Endodermal cell (in vitro differentiated cells): Measurements from ENCODE around the gene GDF11. TPM values are rescaled to one million over a fixed set of nuclear protein-coding genes. Genes with fewer than 3 reads are reported as not detected.

ENCODE experiments used
- DNase-seq: peaks from one replicate; pipeline ENCODE4 v3.0.0-alpha.2; 2017
- H3K27ac ChIP-seq: 2 replicates; pipeline ENCODE4 v1.5.1; 2013; ENCODE audit warnings: mild to moderate bottlenecking, low read depth, low read length, moderate library complexity
- H3K27me3 ChIP-seq: 2 replicates; pipeline ENCODE4 v1.6.1; 2013; ENCODE audit warnings: mild to moderate bottlenecking, low read length, moderate library complexity; ENCODE audit not compliant: insufficient read depth, control insufficient read depth, poor library complexity, severe bottlenecking
- H3K36me3 ChIP-seq: 2 replicates; pipeline ENCODE4 v1.7.0; 2013; ENCODE audit warnings: mild to moderate bottlenecking, low read length, moderate library complexity; ENCODE audit not compliant: control insufficient read depth, insufficient read depth
- H3K4me1 ChIP-seq: one replicate; pipeline ENCODE4 v1.7.0; 2013; ENCODE audit warnings: low read length; ENCODE audit not compliant: control insufficient read depth, insufficient read depth
- H3K4me3 ChIP-seq: 2 replicates; pipeline ENCODE4 v1.5.1; 2013; ENCODE audit warnings: mild to moderate bottlenecking, low read length, moderate library complexity
- H3K9ac ChIP-seq: 2 replicates; pipeline ENCODE4 v1.6.1; 2013; ENCODE audit warnings: mild to moderate bottlenecking, low read length, moderate library complexity; ENCODE audit not compliant: poor library complexity, severe bottlenecking; ENCODE audit errors: extremely low read depth
- H3K9me3 ChIP-seq: 2 replicates; pipeline ENCODE4 v1.6.1; 2013; ENCODE audit warnings: mild to moderate bottlenecking, low read length, moderate library complexity; ENCODE audit not compliant: control insufficient read depth
- H3K27ac Mint-ChIP-seq: 2 replicates; pipeline ENCODE4 v1.8.0; 2020; ENCODE audit warnings: mixed read lengths
- H3K27me3 Mint-ChIP-seq: 2 replicates; pipeline ENCODE4 v1.8.0; 2021; ENCODE audit warnings: mild to moderate bottlenecking, mixed read lengths; ENCODE audit not compliant: insufficient read depth
- H3K36me3 Mint-ChIP-seq: 2 replicates; pipeline ENCODE4 v1.8.0; 2020; ENCODE audit warnings: low read depth, mixed read lengths
- H3K4me1 Mint-ChIP-seq: 2 replicates; pipeline ENCODE4 v1.8.0; 2020; ENCODE audit warnings: mixed read lengths
- H3K4me3 Mint-ChIP-seq: 2 replicates; pipeline ENCODE4 v1.8.0; 2020; ENCODE audit warnings: mild to moderate bottlenecking, moderate library complexity, mixed read lengths
- H3K9me3 Mint-ChIP-seq: 2 replicates; pipeline ENCODE4 v1.8.0; 2020; ENCODE audit warnings: mild to moderate bottlenecking, mixed read lengths
- CTCF ChIP-seq: fragments of 200-600 bp; sonication (generic); conservative IDR thresholded peaks from 2 replicates; pipeline ENCODE4 v1.5.0; 2021; ENCODE audit warnings: antibody characterized with exemption, mild to moderate bottlenecking
- WGBS, 2 experiments: methylation state at CpG; one replicate each; pipeline versions ENCODE4 v1.1.5 to v1.1.7; 2013; ENCODE audit warnings: missing lambda C conversion rate in 2 of 2, mixed read lengths in 1 of 2; ENCODE audit not compliant: insufficient coverage in 1 of 2, insufficient read length in 1 of 2; 5-methylcytosine and 5-hydroxymethylcytosine counted together
- total RNA-seq, 2 donors: library from RNA; stranded (reverse); fragmentation: NEBNext Ultra II Directional in 1 of 2; extraction: Animal tissue kit (Norgen Biotek cat#: 25700) in 1 of 2; gene quantifications; 2 replicates in 1 of 2; 3 replicates in 1 of 2; pipeline ENCODE4 v1.2.1, GENCODE V29; 2021

The GDF11 gene
- total RNA-seq, 2 donors from 2014 or later, result 29.8 to 33.0 TPM

GRCh38 chr12:55738123-55739024 is 4.5 kb upstream of the GDF11 start:
- Mint-ChIP-seq H3K4me3 (peak overlapping the region; percentile 57), H3K36me3 (no peaks in the 10 kb centered on the region), H3K27ac (peak overlapping the region; percentile 94), H3K4me1 (peaks cover 27% of the 10 kb centered on the region), H3K27me3 (no peaks in the 10 kb centered on the region), H3K9me3 (no peaks in the 10 kb centered on the region)
- peak; percentile 98 for DNase-seq
- Histone ChIP-seq H3K27ac (peak overlapping the region; percentile 77), H3K27me3 (no peaks in the 10 kb centered on the region), H3K4me3 (peak overlapping the region; percentile 88), H3K4me1 (peaks cover 2% of the 10 kb centered on the region), H3K36me3 (no peaks in the 10 kb centered on the region), H3K9me3 (no peaks in the 10 kb centered on the region), H3K9ac (peak overlapping the region; percentile 42)
- peak; percentile 93 for TF ChIP-seq CTCF
- 1 to 2% methylated on average over 12 to 14 of the region's 14 CpGs for WGBS, 2 experiments

GRCh38 chr12:55739025-55739378 is 3.9 kb upstream of the GDF11 start:
- peak overlapping the region; percentile 57 for H3K4me3 Mint-ChIP-seq
- Histone ChIP-seq H3K27ac (no peak overlapping the region), H3K27me3 (no peaks in the 10 kb centered on the region), H3K4me1 (peaks cover 2% of the 10 kb centered on the region), H3K4me3 (peak overlapping the region; percentile 88), H3K9me3 (no peaks in the 10 kb centered on the region), H3K36me3 (no peaks in the 10 kb centered on the region), H3K9ac (no peak overlapping the region)
- H3K27me3 Mint-ChIP-seq, result no peaks in the 10 kb centered on the region
- peaks cover 27% of the 10 kb centered on the region for H3K4me1 Mint-ChIP-seq
- TF ChIP-seq CTCF, result no peak
- DNase-seq, result no peak
- no peaks in the 10 kb centered on the region for H3K9me3 Mint-ChIP-seq
- H3K27ac Mint-ChIP-seq, result no peak overlapping the region
- WGBS, 2 experiments, result 77 to 80% methylated on average over 1 of the region's 2 CpGs
- H3K36me3 Mint-ChIP-seq, result no peaks in the 10 kb centered on the region

GRCh38 chr12:55741931-55742680 is 816 bp upstream of the GDF11 start:
- no peak for DNase-seq
- Histone ChIP-seq H3K4me1 (peaks cover 5% of the 10 kb centered on the region), H3K4me3 (peak overlapping the region; percentile 78), H3K9me3 (no peaks in the 10 kb centered on the region), H3K36me3 (peaks cover 5% of the 10 kb centered on the region), H3K27me3 (no peaks in the 10 kb centered on the region), H3K27ac (peak overlapping the region; percentile 94), H3K9ac (no peak overlapping the region)
- 59 to 63% methylated on average over 3 of the region's 3 CpGs for whole genome bisulfite sequencing, 2 experiments
- no peak for TF ChIP-seq CTCF
- Mint-ChIP-seq H3K4me3 (peak overlapping the region; percentile 50), H3K27me3 (no peaks in the 10 kb centered on the region), H3K27ac (peak overlapping the region; percentile 38), H3K36me3 (peaks cover 3% of the 10 kb centered on the region), H3K9me3 (no peaks in the 10 kb centered on the region), H3K4me1 (peaks cover 48% of the 10 kb centered on the region)
